NB4 (cell line): Measurements from ENCODE around the gene ZDHHC7.

Experiments used
- DNase-seq: peaks from one replicate; pipeline ENCODE4 v3.0.0; 2010; ENCODE audit warnings: low read depth
- H3K4me3 ChIP-seq: one replicate; pipeline ENCODE4 v1.5.1; 2011; ENCODE audit warnings: mild to moderate bottlenecking, low read depth, low read length, moderate library complexity
- MYC ChIP-seq: IDR thresholded peaks from 2 replicates; pipeline ENCODE4 v1.6.1; 2011; ENCODE audit warnings: low read depth, low read length
- POLR2A ChIP-seq: IDR thresholded peaks from 2 replicates; pipeline ENCODE4 v1.6.1; 2011; ENCODE audit warnings: mild to moderate bottlenecking; ENCODE audit not compliant: insufficient read length; ENCODE audit errors: extremely low read depth
- TF ChIP-seq, protein P1 (sequence below): IDR thresholded peaks from one replicate; pipeline ENCODE4 v1.5.1; 2012; ENCODE audit warnings: low read depth, low read length
- TF ChIP-seq, protein P2 (sequence below): IDR thresholded peaks from 2 replicates; pipeline ENCODE4 v1.6.1; 2011; ENCODE audit warnings: low read depth, low read length

ZDHHC7 gene

DNA sequence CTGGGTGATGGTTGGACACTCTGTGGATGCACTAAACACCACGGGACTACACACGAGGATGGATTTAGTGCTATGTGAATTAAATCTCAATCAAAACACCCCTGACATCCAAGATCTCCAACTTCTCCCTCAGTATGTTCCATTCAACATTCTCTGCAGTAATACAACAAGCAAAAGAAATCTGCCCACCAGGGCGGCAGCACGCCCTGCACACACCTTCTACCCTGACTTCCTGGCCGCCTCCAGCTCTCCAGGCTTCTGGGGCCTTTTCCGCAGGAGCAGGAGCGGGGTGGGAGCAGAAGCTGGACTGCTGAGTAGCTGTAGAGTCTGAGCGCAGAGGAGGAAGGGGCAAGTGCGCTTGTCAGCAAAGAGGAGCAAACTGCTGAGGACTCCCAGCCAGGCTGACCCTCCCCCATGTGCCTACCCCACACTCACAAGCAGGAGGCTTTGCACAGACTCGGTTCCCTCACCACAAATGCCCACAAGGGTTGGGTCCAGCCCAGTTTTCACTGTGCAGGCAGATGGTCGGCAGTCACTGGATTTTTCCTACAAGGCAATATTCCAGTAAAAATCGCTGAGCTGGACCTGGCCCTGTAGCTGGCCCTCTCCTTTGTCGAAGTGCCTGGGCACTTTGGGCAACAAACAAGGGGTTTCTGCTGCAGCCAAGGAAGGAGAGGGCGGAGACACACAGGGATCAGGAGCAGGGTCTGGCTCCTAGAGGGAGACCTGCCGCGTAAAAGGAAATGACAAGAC, 22.8 kb downstream of the ZDHHC7 start:
- no peak overlapping the region for H3K4me3 ChIP-seq
- TF ChIP-seq POLR2A = no peak
- no peak for TF ChIP-seq MYC
- TF ChIP-seq, protein P1, sequence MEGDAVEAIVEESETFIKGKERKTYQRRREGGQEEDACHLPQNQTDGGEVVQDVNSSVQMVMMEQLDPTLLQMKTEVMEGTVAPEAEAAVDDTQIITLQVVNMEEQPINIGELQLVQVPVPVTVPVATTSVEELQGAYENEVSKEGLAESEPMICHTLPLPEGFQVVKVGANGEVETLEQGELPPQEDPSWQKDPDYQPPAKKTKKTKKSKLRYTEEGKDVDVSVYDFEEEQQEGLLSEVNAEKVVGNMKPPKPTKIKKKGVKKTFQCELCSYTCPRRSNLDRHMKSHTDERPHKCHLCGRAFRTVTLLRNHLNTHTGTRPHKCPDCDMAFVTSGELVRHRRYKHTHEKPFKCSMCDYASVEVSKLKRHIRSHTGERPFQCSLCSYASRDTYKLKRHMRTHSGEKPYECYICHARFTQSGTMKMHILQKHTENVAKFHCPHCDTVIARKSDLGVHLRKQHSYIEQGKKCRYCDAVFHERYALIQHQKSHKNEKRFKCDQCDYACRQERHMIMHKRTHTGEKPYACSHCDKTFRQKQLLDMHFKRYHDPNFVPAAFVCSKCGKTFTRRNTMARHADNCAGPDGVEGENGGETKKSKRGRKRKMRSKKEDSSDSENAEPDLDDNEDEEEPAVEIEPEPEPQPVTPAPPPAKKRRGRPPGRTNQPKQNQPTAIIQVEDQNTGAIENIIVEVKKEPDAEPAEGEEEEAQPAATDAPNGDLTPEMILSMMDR = peak; percentile 19
- TF ChIP-seq, protein P2, sequence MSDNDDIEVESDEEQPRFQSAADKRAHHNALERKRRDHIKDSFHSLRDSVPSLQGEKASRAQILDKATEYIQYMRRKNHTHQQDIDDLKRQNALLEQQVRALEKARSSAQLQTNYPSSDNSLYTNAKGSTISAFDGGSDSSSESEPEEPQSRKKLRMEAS = no peak
- DNase-seq = no peak

DNA sequence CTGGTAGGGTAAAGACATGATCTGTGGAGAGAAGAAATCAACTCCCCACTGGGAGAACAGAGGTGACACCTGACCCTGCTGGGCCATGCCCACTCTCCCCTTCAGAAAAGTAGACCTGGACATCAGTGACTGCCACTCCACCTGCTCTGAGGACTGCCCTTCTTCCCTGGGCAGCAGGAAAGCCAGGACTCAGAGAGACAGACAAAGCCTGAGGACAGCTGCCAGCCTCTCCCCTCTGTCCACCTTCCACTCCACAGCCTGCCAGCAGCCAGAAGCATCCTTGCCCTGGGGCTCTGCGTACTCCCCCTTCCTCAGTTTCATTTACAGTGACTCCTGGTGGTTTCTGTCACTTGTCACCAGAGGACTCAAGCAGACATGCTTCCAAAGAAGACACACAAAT, 24.5 kb downstream of the ZDHHC7 start:
- no peak for DNase-seq
- TF ChIP-seq, protein P1 = no peak
- TF ChIP-seq, protein P2 = no peak
- no peak for TF ChIP-seq MYC
- TF ChIP-seq POLR2A = no peak
- no peak overlapping the region for H3K4me3 ChIP-seq

DNA sequence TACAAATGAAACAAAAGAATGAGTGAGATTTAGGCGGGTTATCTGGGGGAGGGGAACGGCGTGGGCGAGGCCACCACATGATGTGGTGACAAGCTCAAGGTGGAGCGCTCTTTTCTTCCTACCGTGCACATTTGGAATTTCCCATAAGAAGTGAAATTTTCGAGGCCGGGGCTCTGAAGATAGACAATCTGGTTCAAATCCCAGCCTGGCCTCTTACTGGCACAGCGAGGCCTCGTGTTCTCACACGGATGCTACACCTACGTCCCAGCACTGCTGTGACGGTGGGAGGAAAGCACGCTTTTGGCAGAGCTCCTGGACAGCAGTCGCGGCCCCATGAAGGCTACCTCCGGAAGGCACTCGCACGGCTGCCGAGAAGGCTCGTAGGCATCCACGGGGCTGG, 25.2 kb downstream of the ZDHHC7 start:
- DNase-seq = no peak
- TF ChIP-seq, protein P2 = no peak
- TF ChIP-seq, protein P1 = no peak
- TF ChIP-seq MYC (no peak), POLR2A (no peak)
- no peak overlapping the region for H3K4me3 ChIP-seq

DNA sequence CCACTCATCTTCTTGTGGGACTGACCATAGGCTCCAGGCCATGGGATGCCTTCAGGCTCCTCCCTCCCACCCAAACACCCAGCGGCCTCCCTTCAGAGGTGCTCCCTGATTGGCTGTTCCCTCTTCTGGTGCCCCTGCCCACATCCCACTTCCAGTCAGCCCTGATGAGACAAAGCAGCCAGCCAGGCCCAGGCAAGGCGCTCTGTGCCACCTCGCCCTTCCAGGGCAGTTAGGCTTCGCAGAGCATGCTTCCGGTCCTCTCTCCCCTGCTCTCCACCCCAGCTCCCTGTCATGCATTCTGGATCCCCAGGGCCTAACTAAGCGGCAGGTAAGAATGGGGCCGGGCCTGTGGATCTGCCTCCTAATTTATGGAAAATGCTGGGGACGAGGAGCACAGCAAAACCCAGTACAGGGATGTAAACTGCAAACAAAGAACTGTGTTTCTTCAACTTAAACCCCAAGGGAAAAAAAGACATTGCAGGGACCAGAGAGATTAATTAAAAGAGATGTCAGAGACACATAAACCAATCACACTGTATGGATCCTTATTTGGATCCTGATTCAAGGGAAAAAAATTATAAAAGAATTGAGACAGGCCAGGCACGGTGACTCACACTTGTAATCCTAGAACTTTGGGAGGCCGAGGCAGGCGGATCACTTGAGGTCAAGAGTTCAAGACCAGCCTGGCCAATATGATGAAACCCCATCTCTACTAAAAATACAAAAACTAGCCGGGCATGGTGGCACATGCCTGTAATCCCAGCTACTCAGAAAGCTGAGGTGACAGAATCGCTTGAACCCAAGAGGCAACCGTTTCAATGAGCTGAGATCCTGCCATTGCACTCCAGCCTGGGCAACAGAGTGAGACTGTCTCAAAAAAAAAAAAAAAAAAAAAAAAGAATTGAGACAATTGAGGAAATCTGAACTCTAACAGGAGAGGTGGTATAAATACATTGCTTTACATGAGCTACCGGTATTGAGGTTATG, 26.0 kb downstream of the ZDHHC7 start:
- no peak overlapping the region for H3K4me3 ChIP-seq
- no peak for DNase-seq
- TF ChIP-seq, protein P2 = no peak
- no peak for TF ChIP-seq MYC
- TF ChIP-seq POLR2A = no peak
- TF ChIP-seq, protein P1 = no peak

DNA sequence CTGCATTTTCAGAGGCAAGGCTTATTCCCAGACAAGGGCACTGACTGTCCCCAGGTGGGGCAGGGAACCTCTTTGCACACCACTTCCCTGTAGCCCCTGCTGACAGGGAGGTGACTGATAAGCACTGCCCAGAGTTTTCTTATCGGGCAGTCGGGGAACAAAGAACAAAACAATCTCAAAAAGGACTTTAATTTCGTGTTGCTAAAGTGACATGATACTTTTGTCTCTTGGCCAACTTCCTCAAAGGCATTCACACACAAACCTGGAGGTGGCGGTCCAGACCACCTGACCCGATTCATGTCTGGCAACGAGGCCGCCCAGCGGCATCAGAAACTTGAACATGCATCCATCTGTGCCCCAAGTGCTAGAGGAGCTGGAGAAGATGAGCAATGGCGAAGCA, 28.9 kb downstream of the ZDHHC7 start:
- no peak for TF ChIP-seq MYC
- no peak for TF ChIP-seq POLR2A
- TF ChIP-seq, protein P1 = no peak
- TF ChIP-seq, protein P2 = no peak
- no peak overlapping the region for H3K4me3 ChIP-seq
- DNase-seq = peak; percentile 44
